Adipocyte (in vitro differentiated cells): ENCODE measurements around the gene KIRREL3.

Experiments
- DNase-seq: peaks from one replicate; pipeline ENCODE4 v3.0.0-alpha.2; 2015; ENCODE audit warnings: low read depth
- H3K27me3 ChIP-seq: replicated peaks from 2 replicates; pipeline ENCODE4 v1.7.0; 2013; ENCODE audit warnings: mild to moderate bottlenecking, low read length, moderate library complexity; ENCODE audit not compliant: control insufficient read depth, insufficient read depth
- H3K36me3 ChIP-seq: 2 replicates; pipeline ENCODE4 v1.7.0; 2013; ENCODE audit warnings: low read length, mild to moderate bottlenecking, moderate library complexity; ENCODE audit not compliant: control insufficient read depth, insufficient read depth, severe bottlenecking
- H3K4me1 ChIP-seq: 2 replicates; pipeline ENCODE4 v1.7.0; 2013; ENCODE audit warnings: mild to moderate bottlenecking, low read length, moderate library complexity; ENCODE audit not compliant: control insufficient read depth, insufficient read depth
- H3K4me3 ChIP-seq: 2 replicates; pipeline ENCODE4 v1.7.0; 2013; ENCODE audit warnings: mild to moderate bottlenecking, low read length, moderate library complexity
- H3K9ac ChIP-seq: 2 replicates; pipeline ENCODE4 v1.7.0; 2013; ENCODE audit warnings: mild to moderate bottlenecking, low read length, moderate library complexity
- H3K9me3 ChIP-seq: 2 replicates; pipeline ENCODE4 v1.7.0; 2013; ENCODE audit warnings: mild to moderate bottlenecking, low read length, moderate library complexity; ENCODE audit not compliant: control insufficient read depth

The KIRREL3 gene

DNA sequence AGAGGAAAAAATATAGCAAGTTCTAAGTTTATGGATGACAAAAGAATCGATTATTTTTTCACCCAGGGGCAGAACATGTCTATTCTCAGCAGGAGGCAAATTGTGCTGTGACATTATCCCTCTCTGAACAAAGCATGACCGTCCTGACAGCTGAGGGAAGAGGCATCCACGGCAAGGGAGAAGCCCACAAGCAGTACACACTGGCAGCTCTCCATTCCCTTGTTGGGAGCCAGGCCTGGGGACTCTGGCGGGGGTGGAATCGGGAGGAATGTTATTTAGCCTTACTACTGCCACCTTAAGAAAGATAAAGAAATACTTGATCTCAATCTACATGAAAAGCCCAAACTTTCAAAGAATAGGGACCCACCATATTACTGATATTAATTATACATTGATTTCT lies 3.4 kb downstream of the KIRREL3 start:
- Histone ChIP-seq H3K36me3 (no peaks in the 10 kb centered on the region), H3K27me3 (no peaks in the 10 kb centered on the region), H3K4me1 (peaks cover 18% of the 10 kb centered on the region), H3K4me3 (no peak overlapping the region), H3K9ac (no peak overlapping the region), H3K9me3 (no peaks in the 10 kb centered on the region)
- DNase-seq: peak; percentile 35

DNA sequence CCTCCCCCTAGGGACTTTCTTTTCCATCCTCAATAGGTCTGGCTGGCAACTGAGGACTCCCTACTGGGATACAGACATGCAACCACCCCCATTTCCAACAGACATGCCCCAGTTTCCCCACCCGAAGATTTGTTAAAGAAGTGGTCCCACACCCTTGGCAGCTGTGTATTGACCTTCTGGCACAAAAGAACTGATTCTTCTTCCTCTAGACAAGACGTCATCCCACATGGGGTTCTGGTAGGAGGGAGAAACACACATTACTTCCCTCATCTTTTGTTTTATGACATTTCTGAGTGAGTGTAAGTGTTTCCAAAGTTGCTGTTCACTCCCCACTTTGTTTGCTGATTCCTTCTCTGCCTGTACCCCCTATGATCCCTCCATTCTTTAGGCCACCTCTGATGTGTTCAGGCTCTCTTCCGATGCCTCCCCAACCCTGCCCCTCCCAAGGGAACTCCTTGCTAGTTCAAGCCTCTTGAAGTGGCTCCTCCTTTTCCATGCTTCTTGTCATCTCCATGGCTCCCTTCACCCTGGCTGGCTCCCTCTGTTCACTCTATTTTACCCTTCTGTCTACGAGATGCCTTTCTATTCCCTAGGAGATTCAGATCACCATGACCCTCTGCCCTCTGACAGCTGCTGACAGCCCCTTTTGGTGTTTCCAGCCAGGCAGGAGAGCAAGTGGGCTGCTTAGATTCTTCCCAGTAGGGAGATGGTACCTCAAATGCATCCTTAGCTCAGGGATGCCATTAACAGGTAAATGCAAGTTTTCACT lies 4.3 kb downstream of the KIRREL3 start:
- DNase-seq: no peak
- Histone ChIP-seq H3K4me3 (no peak overlapping the region), H3K27me3 (no peaks in the 10 kb centered on the region)

DNA sequence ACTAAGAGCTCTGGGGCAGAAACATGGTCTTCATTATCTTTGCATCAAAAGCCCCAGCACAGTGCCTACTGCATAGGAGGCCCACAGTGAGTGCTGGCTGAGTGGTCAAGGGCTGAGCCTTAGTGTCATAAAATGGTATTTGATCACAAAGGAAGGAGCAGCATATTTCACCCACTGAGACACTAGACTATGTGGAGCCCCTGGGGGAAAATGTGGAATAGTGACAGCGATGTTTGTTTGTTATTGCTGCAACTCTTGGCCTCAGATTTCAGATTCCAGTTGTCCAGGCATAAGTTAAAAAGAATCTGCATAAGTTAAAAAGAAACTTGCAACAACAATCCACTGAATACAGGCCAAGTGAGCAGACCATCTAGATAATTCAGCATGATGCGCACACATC lies 7.0 kb downstream of the KIRREL3 start:
- no peaks in the 10 kb centered on the region for H3K27me3 ChIP-seq
- H3K9ac ChIP-seq: peak overlapping the region; percentile 0
- peaks cover 37% of the 10 kb centered on the region for H3K4me1 ChIP-seq
- peak; percentile 78 for DNase-seq
- no peak overlapping the region for H3K4me3 ChIP-seq
- no peaks in the 10 kb centered on the region for H3K36me3 ChIP-seq
- H3K9me3 ChIP-seq: no peaks in the 10 kb centered on the region

More for the DNA sequence above, 4.3 kb downstream of the KIRREL3 start:
- H3K4me1 ChIP-seq: peaks cover 26% of the 10 kb centered on the region
- no peaks in the 10 kb centered on the region for H3K36me3 ChIP-seq
- no peaks in the 10 kb centered on the region for H3K9me3 ChIP-seq
- no peak overlapping the region for H3K9ac ChIP-seq

DNA sequence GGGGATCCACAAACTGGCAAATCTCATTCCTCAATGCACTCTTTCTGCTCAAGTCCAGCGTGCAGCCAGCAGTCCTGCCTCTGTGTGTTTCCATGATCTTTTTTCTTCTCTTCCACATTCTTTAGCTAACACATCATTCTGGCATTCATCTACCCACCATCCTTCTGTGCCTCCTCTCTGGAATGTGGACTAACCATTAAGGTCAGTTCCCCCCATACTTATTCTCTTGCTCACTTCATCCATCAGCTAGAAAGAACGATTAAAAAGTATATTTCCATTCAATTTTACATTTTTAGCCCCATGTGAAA lies 7.8 kb downstream of the KIRREL3 start:
- peaks cover 37% of the 10 kb centered on the region for H3K4me1 ChIP-seq

DNA sequence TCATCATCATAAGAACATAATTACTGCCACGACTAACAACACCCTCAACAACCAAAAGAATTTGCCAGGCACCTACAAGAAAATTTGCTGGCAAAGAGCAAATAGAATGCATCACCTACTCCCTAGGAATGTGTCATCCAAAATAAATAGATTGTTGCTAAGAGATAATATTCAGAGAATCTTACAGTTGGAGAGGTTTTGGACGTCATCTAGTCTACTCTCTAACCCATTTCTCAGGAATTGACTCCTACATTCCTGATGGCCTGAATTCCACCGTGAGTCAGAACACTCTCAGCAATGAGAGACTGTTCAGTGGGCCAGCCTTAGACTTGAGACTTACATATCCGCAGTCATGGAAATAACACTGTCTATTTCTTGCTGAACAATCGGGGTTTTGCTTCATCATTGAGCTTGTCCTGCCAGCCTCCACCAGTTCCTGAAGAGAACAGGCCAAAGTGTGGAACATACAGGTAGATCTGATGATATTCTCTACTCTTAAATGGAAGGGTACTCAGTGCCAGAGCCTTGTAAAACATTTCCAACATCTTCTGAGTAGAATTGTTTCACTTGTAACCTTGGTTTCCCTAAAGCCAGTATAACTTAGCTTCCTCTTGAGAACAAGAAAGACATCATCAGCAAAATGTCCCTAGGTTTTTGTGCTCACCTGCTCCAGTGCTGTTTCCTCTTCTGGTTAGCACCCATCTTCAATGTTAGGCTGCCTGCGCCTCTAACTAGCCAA lies 8.3 kb downstream of the KIRREL3 start:
- H3K9ac ChIP-seq: peak overlapping the region; percentile 44
- H3K4me3 ChIP-seq: peak overlapping the region; percentile 41
- peaks cover 37% of the 10 kb centered on the region for H3K4me1 ChIP-seq
- H3K27me3 ChIP-seq: no peaks in the 10 kb centered on the region
- no peaks in the 10 kb centered on the region for H3K9me3 ChIP-seq
- H3K36me3 ChIP-seq: no peaks in the 10 kb centered on the region
- peak; percentile 88 for DNase-seq

More for the DNA sequence above, 7.8 kb downstream of the KIRREL3 start:
- no peaks in the 10 kb centered on the region for H3K36me3 ChIP-seq
- peak; percentile 79 for DNase-seq
- H3K9ac ChIP-seq: peak overlapping the region; percentile 44
- no peaks in the 10 kb centered on the region for H3K27me3 ChIP-seq
- no peaks in the 10 kb centered on the region for H3K9me3 ChIP-seq
- H3K4me3 ChIP-seq: peak overlapping the region; percentile 41

DNA sequence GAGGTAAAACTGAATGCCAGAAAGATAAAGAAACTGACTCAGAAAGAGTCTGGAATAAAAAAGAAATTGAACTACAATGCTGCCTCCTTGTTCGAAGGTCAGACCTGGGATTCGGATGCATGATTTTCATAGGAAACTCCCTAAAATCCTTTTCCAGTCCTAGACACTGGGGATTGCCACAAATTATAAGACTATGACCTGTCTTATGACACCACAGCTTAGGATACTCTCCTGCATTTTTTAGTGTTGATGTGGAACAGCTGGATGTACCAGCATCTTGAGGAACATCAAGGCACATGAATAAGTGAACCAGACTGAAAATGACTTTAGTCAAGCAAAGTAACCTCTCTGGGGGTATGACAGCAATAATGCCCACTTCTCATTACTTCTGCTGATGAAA lies 9.0 kb downstream of the KIRREL3 start:
- Histone ChIP-seq H3K36me3 (no peaks in the 10 kb centered on the region), H3K27me3 (no peaks in the 10 kb centered on the region), H3K9me3 (no peaks in the 10 kb centered on the region), H3K4me3 (peak overlapping the region; percentile 41), H3K4me1 (peaks cover 37% of the 10 kb centered on the region), H3K9ac (no peak overlapping the region)
- peak; percentile 48 for DNase-seq

DNA sequence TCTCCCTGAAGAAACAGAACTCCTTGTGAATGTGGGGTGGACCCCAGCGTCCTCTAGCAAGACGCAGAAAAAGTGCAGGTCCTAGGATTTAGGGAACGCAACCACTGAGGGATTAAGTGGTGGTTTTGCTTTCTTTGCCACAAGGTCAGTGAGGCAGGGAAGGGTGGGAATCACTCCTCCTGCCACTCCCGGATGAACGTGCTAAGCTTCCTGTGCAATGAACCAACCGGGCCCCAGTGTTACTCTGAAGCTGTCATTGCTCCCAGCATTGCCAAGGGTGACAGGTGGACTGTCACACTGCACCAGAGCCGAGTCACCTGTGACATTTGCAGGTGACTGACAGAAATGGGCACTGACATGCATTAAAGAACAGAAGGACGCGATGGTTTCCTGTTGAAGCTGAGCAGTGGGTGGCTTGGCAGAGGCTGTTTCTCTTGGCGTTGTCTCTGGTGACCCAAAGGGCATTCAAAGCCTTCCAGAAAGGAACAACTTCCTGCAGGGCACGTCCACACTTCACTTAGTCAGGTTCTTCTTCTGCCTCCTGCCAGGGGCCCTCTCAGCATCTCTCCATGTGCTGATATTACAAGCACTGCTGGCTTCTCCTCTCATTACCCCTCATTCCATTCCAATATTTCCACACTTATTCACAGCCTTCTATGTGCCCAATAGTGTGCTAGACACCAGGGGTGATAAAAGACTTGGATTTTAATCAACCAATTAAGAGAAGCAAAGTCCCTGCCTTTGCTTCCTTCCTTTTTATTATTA lies 9.7 kb downstream of the KIRREL3 start:
- peak; percentile 43 for DNase-seq
- Histone ChIP-seq H3K4me3 (no peak overlapping the region), H3K36me3 (no peaks in the 10 kb centered on the region), H3K9me3 (no peaks in the 10 kb centered on the region), H3K9ac (peak overlapping the region; percentile 31), H3K4me1 (peaks cover 37% of the 10 kb centered on the region), H3K27me3 (no peaks in the 10 kb centered on the region)

DNA sequence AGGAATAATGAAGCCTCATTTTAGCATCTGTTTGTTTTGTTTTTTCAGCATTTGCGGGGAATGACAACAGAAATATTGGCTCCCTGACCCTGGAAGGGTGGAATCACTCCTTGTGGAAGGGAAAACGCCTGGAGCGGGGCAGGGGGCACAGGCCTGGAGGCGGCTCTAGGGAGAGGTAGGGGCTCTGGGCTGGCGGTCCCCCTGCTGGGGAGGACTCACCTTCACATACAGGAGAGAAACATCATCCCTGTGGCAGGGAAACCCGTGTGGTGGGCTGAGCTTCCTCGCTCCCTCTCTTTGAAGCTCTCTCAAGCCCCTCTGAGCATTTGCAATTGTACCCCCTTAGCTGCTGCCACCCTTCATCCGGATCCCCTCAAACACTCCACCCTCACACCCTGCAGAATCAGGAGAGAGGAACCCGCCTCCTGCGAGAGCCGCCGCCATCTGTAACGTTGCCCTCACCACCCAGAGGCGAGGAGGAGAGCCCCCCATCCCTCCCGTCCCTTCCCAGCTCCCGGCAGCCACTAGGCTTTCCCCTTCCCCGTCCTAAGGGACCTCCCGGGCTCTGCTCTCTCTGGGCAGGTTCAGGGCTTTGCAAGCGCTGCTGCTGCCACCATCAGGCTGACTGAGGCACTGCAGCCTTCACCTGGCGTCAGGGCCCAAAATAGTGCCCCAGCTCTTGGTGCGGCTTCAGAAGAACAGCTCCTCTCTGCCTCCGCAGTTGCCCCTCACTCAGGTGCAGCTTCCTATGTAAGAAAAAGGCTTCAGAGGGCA lies 10.4 kb downstream of the KIRREL3 start:
- no peaks in the 10 kb centered on the region for H3K9me3 ChIP-seq
- H3K27me3 ChIP-seq: no peaks in the 10 kb centered on the region
- H3K9ac ChIP-seq: peak overlapping the region; percentile 31
- no peak overlapping the region for H3K4me3 ChIP-seq
- no peaks in the 10 kb centered on the region for H3K36me3 ChIP-seq
- H3K4me1 ChIP-seq: peaks cover 37% of the 10 kb centered on the region
- peak; percentile 91 for DNase-seq

DNA sequence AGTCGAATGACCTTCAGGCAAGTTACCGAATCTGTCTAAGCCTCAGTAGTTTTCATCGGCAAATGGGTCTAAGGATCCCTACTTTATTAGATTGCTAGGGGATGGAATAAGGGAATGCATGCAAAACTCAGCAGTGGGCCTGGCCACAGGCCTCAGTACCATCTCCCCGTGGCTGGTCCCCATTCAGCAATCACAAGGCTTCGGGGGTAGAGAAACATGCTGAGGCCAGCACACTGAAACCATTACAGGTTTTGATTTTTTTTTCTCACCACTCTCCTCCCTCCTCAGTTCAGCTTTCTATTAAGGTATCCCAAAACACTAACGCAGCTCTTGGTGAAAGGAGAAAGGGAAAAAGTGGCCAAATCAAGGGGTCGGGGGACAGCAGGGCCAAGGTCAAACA lies 11.9 kb downstream of the KIRREL3 start:
- Histone ChIP-seq H3K9ac (no peak overlapping the region), H3K9me3 (no peaks in the 10 kb centered on the region), H3K36me3 (no peaks in the 10 kb centered on the region), H3K4me1 (peaks cover 33% of the 10 kb centered on the region), H3K4me3 (no peak overlapping the region), H3K27me3 (no peaks in the 10 kb centered on the region)
- no peak for DNase-seq

DNA sequence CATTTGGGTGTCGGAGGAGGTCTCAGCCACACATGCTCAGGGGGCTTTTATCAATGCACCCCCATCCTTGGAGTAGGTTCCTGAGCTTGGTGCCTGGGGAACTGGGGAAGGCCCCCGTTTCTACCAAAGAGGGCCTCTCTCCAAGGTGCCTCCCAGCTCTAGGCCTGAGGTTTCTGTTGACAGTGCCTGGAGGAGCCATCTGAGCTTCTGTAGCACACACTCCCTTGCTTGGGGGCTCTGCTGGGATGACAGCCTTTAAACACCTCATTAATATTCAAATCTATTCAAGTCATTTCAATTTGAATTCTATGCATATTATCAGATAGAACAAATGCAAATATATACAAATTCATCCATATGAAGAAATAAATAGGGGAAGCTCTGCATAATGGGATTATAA lies 18.9 kb downstream of the KIRREL3 start:
- Histone ChIP-seq H3K9me3 (no peaks in the 10 kb centered on the region), H3K27me3 (no peaks in the 10 kb centered on the region)
- no peak for DNase-seq

DNA sequence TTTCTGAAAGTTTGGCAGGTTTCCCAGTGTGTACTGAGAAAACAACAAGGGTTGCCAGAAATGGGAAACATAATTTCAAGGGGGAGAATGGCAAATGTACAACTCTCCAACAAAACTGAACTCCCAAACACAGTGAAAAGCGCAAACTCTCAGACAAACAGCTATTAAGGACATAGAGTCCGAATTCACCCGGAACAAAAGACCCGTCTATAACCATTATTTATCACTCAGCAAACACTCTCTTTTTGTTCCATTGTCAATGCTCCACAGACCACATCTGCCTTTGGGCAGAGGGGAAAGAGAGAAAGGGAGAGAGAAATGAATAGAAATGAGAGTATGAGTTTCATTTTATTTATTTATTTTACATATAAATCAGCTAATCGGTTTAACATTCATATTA lies 21.7 kb downstream of the KIRREL3 start:
- Histone ChIP-seq H3K9ac (no peak overlapping the region), H3K4me1 (no peaks in the 10 kb centered on the region), H3K4me3 (no peak overlapping the region), H3K36me3 (no peaks in the 10 kb centered on the region), H3K9me3 (no peaks in the 10 kb centered on the region), H3K27me3 (no peaks in the 10 kb centered on the region)
- no peak for DNase-seq

More for the DNA sequence above, 18.9 kb downstream of the KIRREL3 start:
- Histone ChIP-seq H3K36me3 (no peaks in the 10 kb centered on the region), H3K4me3 (no peak overlapping the region), H3K9ac (no peak overlapping the region), H3K4me1 (no peaks in the 10 kb centered on the region)
